ENCODE results near the gene CHAMP1. TPM values are rescaled to one million over a fixed set of nuclear protein-coding genes. Genes with fewer than 3 reads are reported as not detected.

CHAMP1 gene
- total and polyA plus RNA-seq, 8 donors = 1.7 to 40.6 (median 7.7) TPM

- H3K27me3 ChIP-seq = no peaks in the 10 kb centered on the region
- H3K27ac ChIP-seq = no peak overlapping the region
- TF ChIP-seq, protein P1, sequence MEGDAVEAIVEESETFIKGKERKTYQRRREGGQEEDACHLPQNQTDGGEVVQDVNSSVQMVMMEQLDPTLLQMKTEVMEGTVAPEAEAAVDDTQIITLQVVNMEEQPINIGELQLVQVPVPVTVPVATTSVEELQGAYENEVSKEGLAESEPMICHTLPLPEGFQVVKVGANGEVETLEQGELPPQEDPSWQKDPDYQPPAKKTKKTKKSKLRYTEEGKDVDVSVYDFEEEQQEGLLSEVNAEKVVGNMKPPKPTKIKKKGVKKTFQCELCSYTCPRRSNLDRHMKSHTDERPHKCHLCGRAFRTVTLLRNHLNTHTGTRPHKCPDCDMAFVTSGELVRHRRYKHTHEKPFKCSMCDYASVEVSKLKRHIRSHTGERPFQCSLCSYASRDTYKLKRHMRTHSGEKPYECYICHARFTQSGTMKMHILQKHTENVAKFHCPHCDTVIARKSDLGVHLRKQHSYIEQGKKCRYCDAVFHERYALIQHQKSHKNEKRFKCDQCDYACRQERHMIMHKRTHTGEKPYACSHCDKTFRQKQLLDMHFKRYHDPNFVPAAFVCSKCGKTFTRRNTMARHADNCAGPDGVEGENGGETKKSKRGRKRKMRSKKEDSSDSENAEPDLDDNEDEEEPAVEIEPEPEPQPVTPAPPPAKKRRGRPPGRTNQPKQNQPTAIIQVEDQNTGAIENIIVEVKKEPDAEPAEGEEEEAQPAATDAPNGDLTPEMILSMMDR (IDR thresholded peaks at IDR 0.05) = no peak
- TF ChIP-seq POLR2A (IDR thresholded peaks at IDR 0.05) (no peak), EP300 (IDR thresholded peaks at IDR 0.05) (no peak), POLR2AphosphoS5 (IDR thresholded peaks at IDR 0.05) (no peak)
- 60 to 79% (median 73%) methylated on average over 3 of the region's 3 CpGs for WGBS, 5 donors
- H3K36me3 ChIP-seq = peaks cover 24 to 41% (median 35%) of the 10 kb centered on the region in 4 donors
- peaks cover 14 to 49% (median 37%) of the 10 kb centered on the region in 4 donors for H3K4me1 ChIP-seq
- intact Hi-C loops (cut with DNase I; ENCODE audit: low total_unique reads) = no loop called here
- no peaks in the 10 kb centered on the region for H3K9me3 ChIP-seq
- H3K4me3 ChIP-seq = no peak overlapping the region
- DNase-seq = no peak
Observed at GRCh38 chr13:114283576-114283975, 30.7 kb upstream of the CHAMP1 start.

- Histone ChIP-seq H3K27ac (no peak overlapping the region), H3K36me3 (peaks cover 24 to 52% (median 45%) of the 10 kb centered on the region in 4 donors), H3K4me1 (peaks cover 14 to 45% (median 37%) of the 10 kb centered on the region in 4 donors), H3K9me3 (no peaks in the 10 kb centered on the region), H3K27me3 (no peaks in the 10 kb centered on the region), H3K4me3 (no peak overlapping the region)
- WGBS, 5 donors = 94 to 99% (median 97%) methylated on average over 8 of the region's 8 CpGs
- intact Hi-C loops (cut with DNase I; ENCODE audit: low total_unique reads) = no loop called here
- TF ChIP-seq POLR2AphosphoS5 (IDR thresholded peaks at IDR 0.05) (no peak), POLR2A (IDR thresholded peaks at IDR 0.05) (no peak)
- no peak for DNase-seq
Observed at GRCh38 chr13:114284680-114285079, 29.6 kb upstream of the CHAMP1 start.

- no peak overlapping the region for H3K27ac ChIP-seq
- peaks cover 14 to 38% (median 32%) of the 10 kb centered on the region in 4 donors for H3K4me1 ChIP-seq
- intact Hi-C loops (cut with DNase I; ENCODE audit: low total_unique reads) = no loop called here
- no peaks in the 10 kb centered on the region for H3K27me3 ChIP-seq
- peaks cover 29 to 58% (median 50%) of the 10 kb centered on the region in 4 donors for H3K36me3 ChIP-seq
- 73 to 84% (median 79%) methylated on average over 4 of the region's 4 CpGs for WGBS, 5 donors
- TF ChIP-seq, protein P1 (IDR thresholded peaks at IDR 0.05) = no peak
- TF ChIP-seq EP300 (IDR thresholded peaks at IDR 0.05) (no peak), POLR2A (IDR thresholded peaks at IDR 0.05) (no peak), POLR2AphosphoS5 (IDR thresholded peaks at IDR 0.05) (no peak)
- no peak overlapping the region for H3K4me3 ChIP-seq
- H3K9me3 ChIP-seq = no peaks in the 10 kb centered on the region
- no peak for DNase-seq
Observed at GRCh38 chr13:114285166-114285808, 29.0 kb upstream of the CHAMP1 start.

DNA sequence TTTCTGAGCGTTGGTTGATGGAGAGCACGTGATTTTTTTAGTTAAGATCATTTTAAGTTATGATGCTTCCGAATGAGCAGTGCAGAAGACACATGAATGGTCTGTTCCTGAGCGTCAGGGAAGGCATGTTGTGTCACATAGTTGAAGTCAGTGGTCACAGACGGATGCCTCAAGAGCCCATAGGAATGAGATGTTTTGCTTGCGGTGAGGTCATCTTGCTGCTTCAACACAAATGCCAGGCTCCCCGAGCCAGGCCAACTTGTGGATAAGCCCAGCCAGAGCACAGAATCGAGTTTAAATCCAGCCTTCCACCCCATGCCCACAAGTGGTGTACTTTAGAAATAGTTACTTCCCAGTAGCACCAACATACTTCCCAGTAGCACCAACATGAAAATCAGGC, 27.5 kb upstream of the CHAMP1 start:
- WGBS, 5 donors = 94 to 97% (median 95%) methylated on average over 8 of the region's 8 CpGs
- intact Hi-C loops (cut with DNase I; ENCODE audit: low total_unique reads) = no loop called here
- DNase-seq = no peak
- no peak for TF ChIP-seq EP300 (IDR thresholded peaks at IDR 0.05)
- no peak for TF ChIP-seq POLR2A (IDR thresholded peaks at IDR 0.05)
- TF ChIP-seq, protein P1 (IDR thresholded peaks at IDR 0.05) = no peak
- TF ChIP-seq POLR2AphosphoS5 (IDR thresholded peaks at IDR 0.05) = no peak
- no peak overlapping the region for H3K27ac ChIP-seq
- peaks cover 8 to 32% (median 25%) of the 10 kb centered on the region in 4 donors for H3K4me1 ChIP-seq
- H3K4me3 ChIP-seq = no peak overlapping the region
- no peaks in the 10 kb centered on the region for H3K9me3 ChIP-seq
- no peaks in the 10 kb centered on the region for H3K27me3 ChIP-seq
- peaks cover 32 to 72% (median 63%) of the 10 kb centered on the region in 4 donors for H3K36me3 ChIP-seq

- 92 to 97% (median 96%) methylated on average over 8 of the region's 8 CpGs for WGBS, 5 donors
- Histone ChIP-seq H3K27me3 (no peaks in the 10 kb centered on the region), H3K36me3 (peaks cover 43 to 86% (median 77%) of the 10 kb centered on the region in 4 donors), H3K27ac (no peak overlapping the region), H3K4me1 (peaks cover under 1 to 25% (median 15%) of the 10 kb centered on the region in 4 donors), H3K4me3 (no peak overlapping the region), H3K9me3 (no peaks in the 10 kb centered on the region)
- intact Hi-C loops (cut with DNase I; ENCODE audit: low total_unique reads) = no loop called here
- TF ChIP-seq, protein P1 (IDR thresholded peaks at IDR 0.05) = no peak
- no peak for TF ChIP-seq POLR2A (IDR thresholded peaks at IDR 0.05)
- TF ChIP-seq POLR2AphosphoS5 (IDR thresholded peaks at IDR 0.05) = no peak
- TF ChIP-seq EP300 (IDR thresholded peaks at IDR 0.05) = no peak
- DNase-seq = no peak
Observed at GRCh38 chr13:114288157-114288591, 26.1 kb upstream of the CHAMP1 start.
